ENCODE data around the gene CLSTN3.
"Not testable (repeated sequence)": the region's sequence is repeated elsewhere in the genome, so short reads cannot be mapped to it uniquely, and the experiment has no call there.

Gene CLSTN3

GRCh38 chr12:7176595-7176994 lies 46.4 kb downstream of the CLSTN3 start:
- H3K4me3 ChIP-seq (ENCODE audit: control insufficient read depth, low read depth, low read length): no peak overlapping the region
- no peak for DNase-seq (ENCODE audit: low read depth)
- no peak for TF ChIP-seq CTCF (IDR thresholded peaks at IDR 0.05; ENCODE audit: control insufficient read depth, insufficient read depth, low read depth, low read length, missing control alignments)

- TF ChIP-seq CTCF (IDR thresholded peaks at IDR 0.05; ENCODE audit: control insufficient read depth, insufficient read depth, low read depth, low read length, missing control alignments): no peak
- DNase-seq (ENCODE audit: low read depth): no peak
- no peak overlapping the region for H3K4me3 ChIP-seq (ENCODE audit: control insufficient read depth, low read depth, low read length)
These were observed 48.3 kb downstream of the CLSTN3 start for GRCh38 chr12:7178481-7178880.

GRCh38 chr12:7180685-7181084 lies 50.5 kb downstream of the CLSTN3 start:
- no peak for TF ChIP-seq CTCF (IDR thresholded peaks at IDR 0.05; ENCODE audit: control insufficient read depth, insufficient read depth, low read depth, low read length, missing control alignments)
- DNase-seq (ENCODE audit: low read depth): no peak
- no peak overlapping the region for H3K4me3 ChIP-seq (ENCODE audit: control insufficient read depth, low read depth, low read length)

GRCh38 chr12:7186058-7186457 lies 55.9 kb downstream of the CLSTN3 start:
- not testable (repeated sequence) for H3K4me3 ChIP-seq (ENCODE audit: control insufficient read depth, low read depth, low read length); DNase-seq (ENCODE audit: low read depth)

GRCh38 chr12:7188562-7189397 lies 58.6 kb downstream of the CLSTN3 start:
- TF ChIP-seq CTCF (IDR thresholded peaks at IDR 0.05; ENCODE audit: control insufficient read depth, insufficient read depth, low read depth, low read length, missing control alignments): peak; percentile 90
- H3K4me3 ChIP-seq (ENCODE audit: control insufficient read depth, low read depth, low read length): peak overlapping the region; percentile 97
- no peak for DNase-seq (ENCODE audit: low read depth)

- DNase-seq (ENCODE audit: low read depth): peak; percentile 70
- TF ChIP-seq CTCF (IDR thresholded peaks at IDR 0.05; ENCODE audit: control insufficient read depth, insufficient read depth, low read depth, low read length, missing control alignments): no peak
- H3K4me3 ChIP-seq (ENCODE audit: control insufficient read depth, low read depth, low read length): peak within 1 kb of the TSS; percentile 97
These were observed 59.5 kb downstream of the CLSTN3 start, which contains the start of gene PEX5 for GRCh38 chr12:7189398-7190267. Gene PEX5, plus strand, starts transcription at chr12:7189686. Its CDS starts 692 bp downstream, at chr12:7190378.
